ENCODE measurements around the gene PVALEF.
"Not testable (repeated sequence)": the region's sequence is repeated elsewhere in the genome, so short reads cannot be mapped to it uniquely, and the experiment has no call there.

PVALEF gene

DNA sequence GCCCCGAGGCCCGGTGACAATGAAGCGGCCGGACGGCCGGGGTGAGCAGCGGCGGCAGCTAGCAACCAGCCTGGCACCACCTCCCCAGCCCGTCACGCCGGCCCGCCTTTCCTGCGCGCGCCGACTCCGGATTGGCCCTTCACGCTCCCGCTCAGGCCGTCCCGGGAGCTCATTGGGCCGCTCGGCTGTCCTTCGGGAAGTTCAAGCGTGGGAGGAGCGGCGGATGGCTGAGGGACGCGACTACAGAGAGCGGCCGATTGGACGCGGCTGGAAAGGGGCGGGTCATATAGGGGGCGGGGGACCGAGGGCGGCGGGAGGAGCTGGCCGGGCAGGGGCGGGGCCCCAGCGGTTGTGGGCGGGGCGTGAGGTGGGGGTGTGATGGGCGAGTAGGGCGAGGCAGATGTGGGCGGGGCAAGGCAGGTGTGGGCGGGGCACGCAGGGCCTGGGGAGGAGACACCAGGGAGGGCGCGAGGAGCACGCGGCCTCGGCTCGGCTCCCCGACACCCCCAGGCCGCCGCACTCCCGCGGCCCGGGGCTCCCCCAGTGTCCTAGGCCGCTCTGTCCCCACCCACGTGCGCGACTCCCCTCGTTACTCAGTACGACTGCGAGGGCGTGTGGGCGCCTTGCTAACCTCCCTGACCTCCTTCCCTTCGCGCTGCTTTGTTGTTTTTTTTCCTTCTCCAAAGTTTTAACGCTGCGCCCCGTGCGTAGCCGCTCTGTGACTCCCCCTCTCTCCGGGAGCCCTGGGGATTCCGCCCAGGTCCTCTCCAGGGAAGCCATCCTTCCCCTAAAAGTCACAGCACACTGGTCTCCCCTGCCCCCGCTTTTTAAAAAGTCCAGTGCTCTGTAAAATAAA is 57.8 kb downstream of the PVALEF start, which contains the start of gene CEP131:
CEP131 (minus strand) TSS at position 60 of the 856 bp plus-strand sequence. CDS start 2,909 bp downstream, outside the sequence.
- DNase-seq, result peak; percentile 100

DNA sequence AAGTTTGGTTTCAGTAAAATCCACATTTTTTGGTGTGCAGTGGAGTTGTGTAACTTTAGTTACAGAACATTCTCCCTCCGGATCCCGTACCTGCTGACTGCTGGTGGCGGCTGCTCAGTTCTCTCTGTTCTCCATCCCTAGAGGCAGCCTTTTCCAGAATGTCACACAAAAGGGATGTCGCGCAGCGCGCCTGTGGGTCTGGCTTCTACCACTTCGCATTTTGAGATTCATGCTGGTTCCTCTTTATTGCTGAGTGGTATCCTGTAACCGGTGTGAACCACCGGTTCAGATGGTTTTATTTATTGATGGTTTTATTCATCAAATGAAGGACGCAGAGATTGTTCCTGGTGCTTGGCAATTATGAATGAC is 58.4 kb downstream of the PVALEF start:
- DNase-seq, result no peak

DNA sequence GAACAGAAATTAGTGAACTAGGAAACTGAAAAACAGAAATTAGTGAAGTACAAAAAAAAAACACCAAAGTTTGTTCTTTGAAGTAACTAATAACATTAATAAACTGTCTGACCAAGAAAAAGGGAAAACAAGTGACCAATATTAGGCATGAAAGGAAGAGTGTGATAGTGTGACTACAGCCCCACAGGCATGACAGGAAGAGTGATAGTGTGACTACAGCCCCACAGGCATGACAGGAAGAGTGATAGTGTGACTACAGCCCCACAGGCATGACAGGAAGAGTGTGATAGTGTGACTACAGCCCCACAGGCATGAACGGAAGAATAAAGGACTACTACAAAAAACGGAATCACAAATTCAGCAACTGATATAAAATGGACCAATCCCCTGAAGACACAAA is 62.3 kb downstream of the PVALEF start:
- not testable (repeated sequence) for DNase-seq

DNA sequence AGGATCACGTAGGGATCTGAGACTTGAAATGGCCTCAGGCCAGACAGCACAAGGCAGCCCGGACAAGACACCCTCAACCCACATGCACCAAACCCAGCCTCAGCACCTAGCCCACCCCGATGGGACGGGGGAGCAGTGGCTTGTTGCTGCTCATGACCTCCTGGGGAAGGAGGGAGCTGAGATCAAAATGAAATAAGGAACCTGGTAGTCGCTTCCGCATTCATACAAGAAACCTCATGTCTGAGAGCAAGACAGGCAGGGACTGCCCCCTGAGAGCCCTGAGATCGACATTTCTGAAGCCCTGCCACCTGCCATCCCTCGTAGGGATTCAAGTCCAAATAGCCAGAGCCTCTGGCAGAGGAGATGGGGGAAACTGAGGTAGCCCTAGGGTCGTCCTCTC is 63.1 kb downstream of the PVALEF start:
- DNase-seq, result no peak

DNA sequence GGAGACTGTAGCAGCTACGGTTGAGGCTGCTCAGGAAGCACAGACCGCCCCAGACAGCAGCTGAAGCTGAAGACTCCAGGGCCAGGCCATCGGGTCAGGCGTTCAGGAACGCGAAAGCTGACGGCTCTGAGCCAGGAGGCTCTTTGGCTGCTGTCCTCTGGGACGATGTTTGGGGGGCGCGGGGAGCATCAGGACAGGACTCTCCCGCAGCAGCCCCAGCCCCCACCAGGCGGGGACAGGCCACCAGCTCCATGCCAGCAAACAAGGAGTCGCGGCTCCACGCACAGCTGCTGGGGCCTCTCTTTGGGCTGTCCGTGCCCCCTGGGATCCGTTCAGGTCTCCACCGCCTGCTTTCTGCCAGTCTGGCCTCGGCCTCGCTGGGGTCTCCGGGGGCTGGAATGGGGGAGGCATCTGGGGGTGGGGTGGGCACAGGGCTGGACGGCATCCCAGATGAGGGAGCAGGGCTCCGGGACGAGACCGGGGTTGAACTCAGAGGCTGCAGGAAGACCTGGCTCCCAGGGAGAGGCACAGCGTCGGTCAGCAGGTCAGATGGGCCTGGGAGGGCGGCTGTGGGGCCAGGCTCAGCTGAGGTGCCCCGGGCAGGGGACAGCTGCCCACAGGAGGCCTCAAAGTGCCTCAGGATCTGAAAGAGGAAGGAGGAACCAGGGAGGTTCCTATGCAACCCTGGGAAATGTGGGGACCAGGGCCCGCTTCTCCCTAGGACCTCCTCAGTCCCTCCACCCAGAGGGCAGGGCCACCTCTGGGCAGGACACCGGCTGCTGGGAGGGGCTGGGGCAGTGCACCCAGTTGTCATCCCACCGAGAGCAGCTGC is 63.7 kb downstream of the PVALEF start:
- DNase-seq, result no peak

DNA sequence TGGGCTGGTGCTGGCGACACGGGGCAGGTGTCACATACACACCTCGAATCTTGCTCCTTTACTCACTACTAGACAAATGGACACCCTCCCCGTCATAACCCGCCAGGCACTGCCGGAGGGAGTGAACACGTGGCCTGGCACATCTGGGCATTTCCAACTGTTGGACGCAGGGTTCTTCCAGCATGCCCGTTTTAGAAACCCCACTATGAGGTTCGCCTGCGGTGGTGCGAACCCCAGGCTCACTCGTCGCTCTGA is 64.3 kb downstream of the PVALEF start:
- DNase-seq, result no peak

DNA sequence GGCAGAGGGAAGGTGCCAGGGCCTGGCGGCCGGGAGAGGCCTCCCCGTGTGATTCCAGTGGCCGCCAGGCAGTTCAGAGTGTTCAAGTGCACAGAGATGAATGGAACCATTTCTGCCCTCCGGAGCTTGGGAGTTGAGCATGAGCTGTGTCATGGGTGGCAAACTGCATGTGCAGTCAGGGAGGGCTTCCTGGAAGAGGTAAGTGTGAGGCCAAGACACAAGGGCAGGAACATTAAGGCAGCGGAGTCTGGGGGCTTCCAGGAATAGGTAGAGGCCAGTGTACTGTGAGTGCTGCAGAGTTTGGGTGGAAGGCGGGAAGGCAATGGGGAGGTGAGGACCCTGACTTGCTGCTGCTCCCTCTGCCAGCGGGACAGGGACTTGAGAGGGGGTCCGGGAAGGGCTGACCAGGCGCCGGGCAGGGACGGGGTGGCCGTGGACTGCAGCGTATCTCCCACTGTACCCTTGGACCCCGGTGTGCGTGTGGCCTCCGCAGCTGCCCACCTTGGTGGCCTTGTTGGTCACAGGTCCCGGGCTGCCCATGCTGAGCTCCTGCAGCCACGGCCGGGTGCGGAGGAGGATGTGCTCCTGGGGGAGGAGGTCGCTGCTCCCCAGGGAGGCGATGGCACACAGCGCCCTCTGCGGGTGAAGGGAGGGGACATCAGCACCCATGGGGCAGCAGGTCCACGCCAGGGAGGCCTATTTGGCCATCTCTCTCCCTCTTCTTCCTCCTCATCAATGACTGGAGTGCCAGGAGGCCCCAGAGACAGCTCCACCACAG is 64.9 kb downstream of the PVALEF start:
- no peak for DNase-seq

DNA sequence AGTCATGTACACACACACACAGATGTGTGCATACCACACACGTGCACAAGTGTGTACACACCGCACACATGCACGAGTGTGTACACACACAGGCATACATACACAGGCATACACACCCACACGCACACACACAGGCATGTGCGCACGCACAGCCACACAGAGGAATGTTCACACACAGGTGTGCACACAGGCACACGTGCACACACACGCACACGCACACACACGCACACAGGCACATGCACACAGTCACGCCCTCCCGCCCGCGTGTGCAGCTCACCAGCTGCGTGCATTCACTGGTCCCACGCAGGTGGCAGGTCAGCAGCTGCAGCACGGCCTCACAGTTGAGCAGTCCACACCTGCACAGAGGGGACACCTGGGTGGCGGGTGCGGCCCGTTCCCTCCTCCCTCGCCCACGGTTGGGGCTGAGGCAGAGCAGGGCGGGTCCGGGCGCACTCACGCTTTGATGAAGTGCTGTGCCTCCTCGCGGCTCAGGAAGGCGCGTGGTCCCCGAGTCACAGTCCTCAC is 65.9 kb downstream of the PVALEF start:
- DNase-seq, result no peak

DNA sequence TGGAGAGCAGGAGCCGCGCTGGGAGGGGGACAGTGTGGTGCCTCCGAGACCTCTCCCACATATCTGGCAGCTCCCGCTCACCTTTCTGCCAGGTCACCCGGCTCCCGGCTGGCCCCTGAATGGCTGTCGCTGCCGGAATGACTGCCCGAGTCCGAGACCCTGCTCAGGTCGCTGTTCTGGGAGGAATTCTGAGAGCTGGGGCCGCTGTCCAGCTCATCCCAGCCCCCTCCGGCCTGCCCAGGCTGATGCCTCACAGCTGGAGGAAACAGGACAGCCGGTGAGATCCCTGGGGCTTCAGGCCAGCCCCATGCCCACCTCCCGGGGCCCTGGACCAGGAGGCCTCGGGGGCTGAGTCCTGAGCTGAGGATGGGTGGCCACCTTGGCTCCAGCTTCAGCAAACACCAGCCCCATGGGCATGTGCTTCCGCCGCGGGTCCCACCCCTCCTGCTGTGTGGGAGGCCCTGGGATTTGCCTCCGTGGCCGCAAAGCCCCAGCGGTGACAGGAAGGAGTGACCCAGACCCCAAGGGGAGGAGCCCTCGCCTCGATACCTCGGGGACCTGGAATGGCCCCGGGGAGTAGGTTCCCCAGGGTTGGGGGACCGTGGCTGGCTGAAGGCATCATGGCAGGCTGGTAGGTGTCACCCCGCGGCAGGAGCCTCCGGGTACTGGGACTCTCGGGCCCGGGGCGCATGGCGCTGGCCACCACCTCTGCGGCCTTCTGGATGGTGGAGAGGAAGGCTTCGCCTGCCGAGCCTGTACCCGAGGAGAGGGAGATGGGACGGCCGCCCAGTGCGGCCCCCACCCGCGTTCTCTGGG is 66.7 kb downstream of the PVALEF start:
- no peak for DNase-seq
